GM12864 (cell line): ENCODE results near the gene LAPTM4A.

ENCODE experiments used
- DNase-seq: peaks from one replicate; pipeline ENCODE4 v3.0.0-alpha.2; 2011; ENCODE audit warnings: low read depth
- H3K4me3 ChIP-seq: 2 replicates; pipeline ENCODE4 v1.5.1; 2011; ENCODE audit warnings: mild to moderate bottlenecking, low read depth, low read length, control low read depth
- TF ChIP-seq, protein P1 (sequence below): IDR thresholded peaks from 2 replicates; pipeline ENCODE4 v1.5.1; 2011; ENCODE audit warnings: low read depth, mild to moderate bottlenecking, moderate library complexity, low read length, control low read depth, inconsistent platforms; ENCODE audit errors: missing control alignments

LAPTM4A gene

DNA sequence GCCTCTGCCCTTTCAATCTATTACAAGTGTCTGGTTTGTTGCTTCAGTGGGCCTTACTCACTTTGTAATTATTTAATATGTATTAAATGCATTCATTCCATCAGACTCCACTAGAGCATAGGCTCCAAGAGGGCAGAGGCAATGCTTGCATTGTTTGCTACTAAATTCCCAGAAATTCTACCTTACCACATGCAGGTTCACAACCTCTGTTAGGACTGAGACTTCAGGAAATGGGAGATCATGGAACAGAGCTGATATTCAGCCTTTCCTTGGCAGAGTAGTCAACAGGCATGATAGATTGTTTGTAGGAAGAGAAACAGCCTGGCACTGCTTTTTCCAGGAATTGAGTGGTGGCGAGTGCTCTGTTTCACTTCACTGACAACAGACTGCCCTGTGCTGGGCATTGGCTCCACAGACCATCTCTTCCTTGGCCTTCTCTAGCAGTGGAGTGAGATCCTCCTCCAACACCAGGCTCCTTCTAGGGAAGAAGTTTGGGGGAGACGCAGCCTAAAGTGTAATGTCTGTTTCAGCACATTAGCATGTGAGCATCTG lies 32.8 kb downstream of the LAPTM4A start:
- TF ChIP-seq, protein P1, sequence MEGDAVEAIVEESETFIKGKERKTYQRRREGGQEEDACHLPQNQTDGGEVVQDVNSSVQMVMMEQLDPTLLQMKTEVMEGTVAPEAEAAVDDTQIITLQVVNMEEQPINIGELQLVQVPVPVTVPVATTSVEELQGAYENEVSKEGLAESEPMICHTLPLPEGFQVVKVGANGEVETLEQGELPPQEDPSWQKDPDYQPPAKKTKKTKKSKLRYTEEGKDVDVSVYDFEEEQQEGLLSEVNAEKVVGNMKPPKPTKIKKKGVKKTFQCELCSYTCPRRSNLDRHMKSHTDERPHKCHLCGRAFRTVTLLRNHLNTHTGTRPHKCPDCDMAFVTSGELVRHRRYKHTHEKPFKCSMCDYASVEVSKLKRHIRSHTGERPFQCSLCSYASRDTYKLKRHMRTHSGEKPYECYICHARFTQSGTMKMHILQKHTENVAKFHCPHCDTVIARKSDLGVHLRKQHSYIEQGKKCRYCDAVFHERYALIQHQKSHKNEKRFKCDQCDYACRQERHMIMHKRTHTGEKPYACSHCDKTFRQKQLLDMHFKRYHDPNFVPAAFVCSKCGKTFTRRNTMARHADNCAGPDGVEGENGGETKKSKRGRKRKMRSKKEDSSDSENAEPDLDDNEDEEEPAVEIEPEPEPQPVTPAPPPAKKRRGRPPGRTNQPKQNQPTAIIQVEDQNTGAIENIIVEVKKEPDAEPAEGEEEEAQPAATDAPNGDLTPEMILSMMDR = no peak

DNA sequence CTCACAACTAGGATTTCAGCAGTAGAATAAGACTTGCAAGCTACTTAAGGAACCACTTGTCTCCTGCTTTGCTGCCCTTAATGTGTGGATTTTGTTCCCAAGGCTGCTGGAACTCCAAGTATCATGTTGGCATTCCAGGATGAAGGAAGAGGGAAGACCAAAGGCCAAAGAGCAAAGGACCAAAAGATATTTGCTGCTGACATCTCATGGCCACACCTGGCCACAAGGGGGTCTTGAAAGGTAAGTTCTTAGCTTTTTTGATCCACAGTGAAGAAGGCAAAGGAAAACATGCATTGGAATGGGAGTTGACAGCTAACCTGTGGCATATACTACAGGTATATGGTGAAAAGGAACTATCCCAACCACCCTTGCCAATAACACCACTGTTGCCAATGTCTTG lies 35.1 kb downstream of the LAPTM4A start:
- no peak for DNase-seq
- TF ChIP-seq, protein P1 = peak; percentile 25

More for the DNA sequence above, 32.8 kb downstream of the LAPTM4A start:
- DNase-seq = no peak
- H3K4me3 ChIP-seq = no peak overlapping the region

DNA sequence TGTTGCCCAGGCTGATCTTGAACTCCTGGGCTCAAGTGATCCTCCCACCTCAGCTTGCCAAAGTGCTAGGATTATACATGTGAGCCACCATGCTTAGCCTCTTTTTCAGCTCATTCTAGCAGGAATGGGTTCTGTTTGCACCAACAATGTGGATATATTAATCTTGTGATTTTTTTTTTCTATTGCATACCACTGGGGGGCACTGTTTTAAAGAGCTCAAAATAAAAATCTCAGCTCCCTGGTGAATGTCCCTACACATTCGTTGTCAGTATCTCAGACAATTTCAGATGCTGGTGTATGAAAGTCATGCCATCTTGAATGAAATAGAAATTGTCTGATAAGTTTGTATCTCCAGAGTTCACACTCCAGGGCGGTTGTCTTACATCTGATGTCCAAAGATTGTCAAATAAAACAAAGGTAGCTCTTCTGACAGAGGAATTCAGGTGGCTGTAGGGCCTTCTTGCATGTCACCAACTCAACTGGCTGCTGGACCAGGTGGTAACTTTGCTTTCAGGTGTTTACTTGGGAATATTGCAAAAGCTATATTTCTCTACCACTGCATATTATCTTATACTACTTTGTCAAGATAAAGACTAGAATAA lies 35.8 kb downstream of the LAPTM4A start:
- TF ChIP-seq, protein P1 = peak; percentile 45
- DNase-seq = no peak

More for the DNA sequence above, 35.1 kb downstream of the LAPTM4A start:
- no peak overlapping the region for H3K4me3 ChIP-seq

GRCh38 chr2:20013126-20013849 lies 38.1 kb downstream of the LAPTM4A start:
- DNase-seq = no peak
- H3K4me3 ChIP-seq = no peak overlapping the region

More for the DNA sequence above, 35.8 kb downstream of the LAPTM4A start:
- H3K4me3 ChIP-seq = no peak overlapping the region

GRCh38 chr2:20012282-20013125 lies 38.9 kb downstream of the LAPTM4A start, which contains the start of gene MATN3:
TSS of gene MATN3 (minus strand) at chr2:20012668. CDS start at chr2:20012631, 37 bp downstream.
- DNase-seq = no peak
- TF ChIP-seq, protein P1 = no peak
- H3K4me3 ChIP-seq = no peak within 1 kb of the TSS; the same call in 1 of the 2 replicates

More at GRCh38 chr2:20013126-20013849, 38.1 kb downstream of the LAPTM4A start:
- TF ChIP-seq, protein P1 = no peak

DNA sequence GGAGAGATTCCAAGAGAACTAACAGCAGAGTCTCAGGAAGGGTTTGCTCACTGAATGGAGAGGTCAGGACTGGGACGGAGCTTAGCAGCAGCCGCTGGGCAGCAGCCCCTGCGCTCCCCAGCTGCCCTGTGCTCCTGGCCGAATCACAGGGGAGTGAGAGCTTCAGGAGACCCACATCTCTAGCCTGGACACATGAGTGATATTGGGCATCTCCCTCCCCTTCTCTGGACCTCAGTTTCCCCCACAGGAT lies 39.5 kb downstream of the LAPTM4A start:
- TF ChIP-seq, protein P1 = no peak
- H3K4me3 ChIP-seq = no peak overlapping the region
- no peak for DNase-seq
